ENCODE measurements around the gene AOX1. TPM values are rescaled to one million over a fixed set of nuclear protein-coding genes. Genes with fewer than 3 reads are reported as not detected.

AOX1 gene
- total and polyA plus RNA-seq, 4 donors: 9.9 to 1,131 (median 486) TPM

DNA sequence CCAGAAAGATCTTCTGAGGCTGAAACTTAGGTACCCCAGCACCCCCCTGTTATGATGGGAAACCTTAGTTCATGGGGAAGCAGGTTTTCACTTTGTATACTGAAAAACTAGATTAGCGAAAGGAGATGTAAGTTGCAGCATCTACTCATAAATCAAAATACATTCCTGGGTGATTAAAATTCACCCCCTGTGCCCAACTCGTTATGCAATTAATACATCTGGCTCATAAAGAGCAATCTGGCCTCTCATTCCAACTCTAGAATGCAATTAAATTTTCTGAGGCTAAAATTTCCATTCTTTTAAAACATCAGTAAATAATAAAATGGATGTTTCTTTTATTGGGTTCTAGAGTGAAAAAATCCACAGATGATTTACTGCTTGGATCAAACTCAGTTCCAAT is 115.0 kb downstream of the AOX1 start:
- H3K27ac ChIP-seq (ENCODE audit: low read depth in 1 of 2, low read length in 2 of 2): no peak overlapping the region
- WGBS: 90% methylated on average over 2 of the region's 2 CpGs
- TF ChIP-seq HNF4A (conservative IDR thresholded peaks at IDR 0.05) (no peak), SP1 (IDR thresholded peaks at IDR 0.05) (no peak), FOXA1 (IDR thresholded peaks at IDR 0.05) (no peak)
- no peak overlapping the region for H3K9ac ChIP-seq (ENCODE audit: low read depth in 1 of 2, low read length in 2 of 2)
- H3K9me3 ChIP-seq (ENCODE audit: control insufficient read depth in 4 of 4, low read length in 3 of 4): no peaks in the 10 kb centered on the region
- no peaks in the 10 kb centered on the region for H3K27me3 ChIP-seq (ENCODE audit: control insufficient read depth in 4 of 4, insufficient read depth in 4 of 4, low read length in 3 of 4)
- no peaks in the 10 kb centered on the region for H3K36me3 ChIP-seq (ENCODE audit: control insufficient read depth in 4 of 4, insufficient read depth in 3 of 4, low read depth in 1 of 4, low read length in 3 of 4)
- H3K4me3 ChIP-seq (ENCODE audit: low read depth in 1 of 3, low read length in 3 of 3): no peak overlapping the region
- DNase-seq (ENCODE audit: low spot score): no peak
- H3K4me1 ChIP-seq (ENCODE audit: control insufficient read depth in 4 of 4, insufficient read depth in 4 of 4, low read length in 3 of 4): peaks cover 0 to 16% (median 10%) of the 10 kb centered on the region in 4 donors

DNA sequence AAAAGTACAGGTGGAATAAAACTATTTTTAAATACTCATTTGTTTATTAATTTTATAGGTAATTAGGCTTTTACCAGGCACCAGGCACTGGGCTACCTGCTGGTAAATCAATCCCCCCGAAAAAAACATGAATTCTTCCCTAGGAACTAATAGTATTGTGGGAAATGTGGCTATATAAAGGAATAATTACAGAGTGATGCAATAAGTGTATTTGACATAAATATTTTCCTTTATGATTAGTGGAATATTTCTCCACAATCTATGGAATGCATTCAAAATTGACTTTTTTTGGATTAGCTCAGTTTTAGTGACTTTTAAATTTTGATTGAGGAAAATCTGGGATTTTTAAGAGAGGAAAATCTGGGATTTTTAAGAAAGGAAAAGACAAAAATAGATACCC is 116.2 kb downstream of the AOX1 start:
- Histone ChIP-seq H3K4me1 (ENCODE audit: control insufficient read depth in 4 of 4, insufficient read depth in 4 of 4, low read length in 3 of 4) (peaks cover 0 to 16% (median 10%) of the 10 kb centered on the region in 4 donors), H3K27me3 (ENCODE audit: control insufficient read depth in 4 of 4, insufficient read depth in 4 of 4, low read length in 3 of 4) (no peaks in the 10 kb centered on the region), H3K4me3 (ENCODE audit: low read depth in 1 of 3, low read length in 3 of 3) (no peak overlapping the region), H3K9me3 (ENCODE audit: control insufficient read depth in 4 of 4, low read length in 3 of 4) (no peaks in the 10 kb centered on the region), H3K9ac (ENCODE audit: low read depth in 1 of 2, low read length in 2 of 2) (no peak overlapping the region), H3K36me3 (ENCODE audit: control insufficient read depth in 4 of 4, insufficient read depth in 3 of 4, low read depth in 1 of 4, low read length in 3 of 4) (no peaks in the 10 kb centered on the region), H3K27ac (ENCODE audit: low read depth in 1 of 2, low read length in 2 of 2) (no peak overlapping the region)
- TF ChIP-seq GABPA (IDR thresholded peaks at IDR 0.05 in 1 of 2, conservative IDR thresholded peaks at IDR 0.05 in 1 of 2): no peak
- no peak for TF ChIP-seq HNF4G (IDR thresholded peaks at IDR 0.05)
- TF ChIP-seq, protein P1, sequence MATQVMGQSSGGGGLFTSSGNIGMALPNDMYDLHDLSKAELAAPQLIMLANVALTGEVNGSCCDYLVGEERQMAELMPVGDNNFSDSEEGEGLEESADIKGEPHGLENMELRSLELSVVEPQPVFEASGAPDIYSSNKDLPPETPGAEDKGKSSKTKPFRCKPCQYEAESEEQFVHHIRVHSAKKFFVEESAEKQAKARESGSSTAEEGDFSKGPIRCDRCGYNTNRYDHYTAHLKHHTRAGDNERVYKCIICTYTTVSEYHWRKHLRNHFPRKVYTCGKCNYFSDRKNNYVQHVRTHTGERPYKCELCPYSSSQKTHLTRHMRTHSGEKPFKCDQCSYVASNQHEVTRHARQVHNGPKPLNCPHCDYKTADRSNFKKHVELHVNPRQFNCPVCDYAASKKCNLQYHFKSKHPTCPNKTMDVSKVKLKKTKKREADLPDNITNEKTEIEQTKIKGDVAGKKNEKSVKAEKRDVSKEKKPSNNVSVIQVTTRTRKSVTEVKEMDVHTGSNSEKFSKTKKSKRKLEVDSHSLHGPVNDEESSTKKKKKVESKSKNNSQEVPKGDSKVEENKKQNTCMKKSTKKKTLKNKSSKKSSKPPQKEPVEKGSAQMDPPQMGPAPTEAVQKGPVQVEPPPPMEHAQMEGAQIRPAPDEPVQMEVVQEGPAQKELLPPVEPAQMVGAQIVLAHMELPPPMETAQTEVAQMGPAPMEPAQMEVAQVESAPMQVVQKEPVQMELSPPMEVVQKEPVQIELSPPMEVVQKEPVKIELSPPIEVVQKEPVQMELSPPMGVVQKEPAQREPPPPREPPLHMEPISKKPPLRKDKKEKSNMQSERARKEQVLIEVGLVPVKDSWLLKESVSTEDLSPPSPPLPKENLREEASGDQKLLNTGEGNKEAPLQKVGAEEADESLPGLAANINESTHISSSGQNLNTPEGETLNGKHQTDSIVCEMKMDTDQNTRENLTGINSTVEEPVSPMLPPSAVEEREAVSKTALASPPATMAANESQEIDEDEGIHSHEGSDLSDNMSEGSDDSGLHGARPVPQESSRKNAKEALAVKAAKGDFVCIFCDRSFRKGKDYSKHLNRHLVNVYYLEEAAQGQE (IDR thresholded peaks at IDR 0.05): no peak
- TF ChIP-seq, protein P2, sequence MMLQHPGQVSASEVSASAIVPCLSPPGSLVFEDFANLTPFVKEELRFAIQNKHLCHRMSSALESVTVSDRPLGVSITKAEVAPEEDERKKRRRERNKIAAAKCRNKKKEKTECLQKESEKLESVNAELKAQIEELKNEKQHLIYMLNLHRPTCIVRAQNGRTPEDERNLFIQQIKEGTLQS (IDR thresholded peaks at IDR 0.05): no peak
- no peak for TF ChIP-seq RXRA (IDR thresholded peaks at IDR 0.05)
- no peak for TF ChIP-seq HNF4A (conservative IDR thresholded peaks at IDR 0.05)
- TF ChIP-seq, protein P3, sequence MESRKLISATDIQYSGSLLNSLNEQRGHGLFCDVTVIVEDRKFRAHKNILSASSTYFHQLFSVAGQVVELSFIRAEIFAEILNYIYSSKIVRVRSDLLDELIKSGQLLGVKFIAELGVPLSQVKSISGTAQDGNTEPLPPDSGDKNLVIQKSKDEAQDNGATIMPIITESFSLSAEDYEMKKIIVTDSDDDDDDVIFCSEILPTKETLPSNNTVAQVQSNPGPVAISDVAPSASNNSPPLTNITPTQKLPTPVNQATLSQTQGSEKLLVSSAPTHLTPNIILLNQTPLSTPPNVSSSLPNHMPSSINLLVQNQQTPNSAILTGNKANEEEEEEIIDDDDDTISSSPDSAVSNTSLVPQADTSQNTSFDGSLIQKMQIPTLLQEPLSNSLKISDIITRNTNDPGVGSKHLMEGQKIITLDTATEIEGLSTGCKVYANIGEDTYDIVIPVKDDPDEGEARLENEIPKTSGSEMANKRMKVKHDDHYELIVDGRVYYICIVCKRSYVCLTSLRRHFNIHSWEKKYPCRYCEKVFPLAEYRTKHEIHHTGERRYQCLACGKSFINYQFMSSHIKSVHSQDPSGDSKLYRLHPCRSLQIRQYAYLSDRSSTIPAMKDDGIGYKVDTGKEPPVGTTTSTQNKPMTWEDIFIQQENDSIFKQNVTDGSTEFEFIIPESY (IDR thresholded peaks at IDR 0.05): no peak
- TF ChIP-seq, protein P4, sequence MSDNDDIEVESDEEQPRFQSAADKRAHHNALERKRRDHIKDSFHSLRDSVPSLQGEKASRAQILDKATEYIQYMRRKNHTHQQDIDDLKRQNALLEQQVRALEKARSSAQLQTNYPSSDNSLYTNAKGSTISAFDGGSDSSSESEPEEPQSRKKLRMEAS (IDR thresholded peaks at IDR 0.05): no peak
- no peak for TF ChIP-seq FOXA1 (IDR thresholded peaks at IDR 0.05)
- TF ChIP-seq RAD21 (IDR thresholded peaks at IDR 0.05): no peak
- no peak for TF ChIP-seq EGR1 (IDR thresholded peaks at IDR 0.05; ENCODE audit: low read depth in 2 of 2)
- TF ChIP-seq YY1 (IDR thresholded peaks at IDR 0.05): no peak
- no peak for TF ChIP-seq JUND (IDR thresholded peaks at IDR 0.05)
- TF ChIP-seq NR2F2 (IDR thresholded peaks at IDR 0.05): no peak
- no peak for TF ChIP-seq FOXA2 (IDR thresholded peaks at IDR 0.05)
- TF ChIP-seq TAF1 (conservative IDR thresholded peaks at IDR 0.05): no peak
- no peak for DNase-seq (ENCODE audit: low spot score)
- WGBS: 88% methylated on average over 1 of the region's 1 CpG

All from liver (tissue), 9 donors.